Measurements from ENCODE around the gene SLC1A7. TPM values are rescaled to one million over a fixed set of nuclear protein-coding genes. Genes with fewer than 3 reads are reported as not detected.

Gene SLC1A7
- polyA plus RNA-seq, 1 donor from 2014 or later, result not detected

- TF ChIP-seq POLR2AphosphoS5 (IDR thresholded peaks at IDR 0.05), result no peak
- TF ChIP-seq EZH2 (IDR thresholded peaks at IDR 0.05; ENCODE audit: borderline replicate concordance, insufficient read depth, low read length, poor library complexity, severe bottlenecking), result no peak
- no peak for TF ChIP-seq TAF1 (IDR thresholded peaks at IDR 0.05; ENCODE audit: low read depth)
- TF ChIP-seq REST (IDR thresholded peaks at IDR 0.05; ENCODE audit: borderline replicate concordance), result no peak
- TF ChIP-seq MXI1 (conservative IDR thresholded peaks at IDR 0.05; ENCODE audit: poor library complexity, severe bottlenecking), result no peak
- TF ChIP-seq EP300 (conservative IDR thresholded peaks at IDR 0.05; ENCODE audit: poor library complexity, severe bottlenecking), result no peak
- no peak for TF ChIP-seq CTCF (IDR thresholded peaks at IDR 0.05; ENCODE audit: poor library complexity, severe bottlenecking)
- TF ChIP-seq RAD21 (conservative IDR thresholded peaks at IDR 0.05), result no peak
- TF ChIP-seq SMC3 (conservative IDR thresholded peaks at IDR 0.05; ENCODE audit: poor library complexity), result no peak
- no peaks in the 10 kb centered on the region for H3K79me2 ChIP-seq (replicated peaks; ENCODE audit: insufficient read depth, low read length)
- no peak overlapping the region for H3K9ac ChIP-seq (ENCODE audit: low read length)
- H3K27me3 ChIP-seq (ENCODE audit: insufficient read depth, low read depth, low read length), result no peaks in the 10 kb centered on the region
- no peak overlapping the region for H3K27ac ChIP-seq (ENCODE audit: low read length)
- no peaks in the 10 kb centered on the region for H3F3A ChIP-seq (ENCODE audit: insufficient read depth, low read length, poor library complexity, severe bottlenecking)
- no peaks in the 10 kb centered on the region for H3K9me2 ChIP-seq (ENCODE audit: insufficient read depth, low read length)
- H3K4me2 ChIP-seq (ENCODE audit: low read length), result no peak overlapping the region
- no peak overlapping the region for H2AFZ ChIP-seq (ENCODE audit: low read depth, low read length)
- no peaks in the 10 kb centered on the region for H3K9me3 ChIP-seq (ENCODE audit: low read length)
- no peaks in the 10 kb centered on the region for H4K20me1 ChIP-seq (ENCODE audit: insufficient read depth)
- H3K4me3 ChIP-seq (ENCODE audit: low read length), result no peak overlapping the region
- no peaks in the 10 kb centered on the region for H3K36me3 ChIP-seq (ENCODE audit: insufficient read depth, low read length)
These were observed 1.1 kb upstream of the SLC1A7 start for GRCh38 chr1:53143527-53143926.

GRCh38 chr1:53141487-53142055 lies 867 bp downstream of the SLC1A7 start:
- Histone ChIP-seq H3K9me3 (ENCODE audit: low read length) (no peaks in the 10 kb centered on the region), H3F3A (ENCODE audit: insufficient read depth, low read length, poor library complexity, severe bottlenecking) (no peaks in the 10 kb centered on the region), H3K9ac (ENCODE audit: low read length) (no peak overlapping the region), H2AFZ (ENCODE audit: low read depth, low read length) (no peak overlapping the region), H3K27me3 (ENCODE audit: insufficient read depth, low read depth, low read length) (no peaks in the 10 kb centered on the region), H3K36me3 (ENCODE audit: insufficient read depth, low read length) (no peaks in the 10 kb centered on the region), H3K79me2 (replicated peaks; ENCODE audit: insufficient read depth, low read length) (no peaks in the 10 kb centered on the region), H3K4me3 (ENCODE audit: low read length) (no peak overlapping the region), H4K20me1 (ENCODE audit: insufficient read depth) (no peaks in the 10 kb centered on the region), H3K27ac (ENCODE audit: low read length) (no peak overlapping the region), H3K9me2 (ENCODE audit: insufficient read depth, low read length) (no peaks in the 10 kb centered on the region), H3K4me2 (ENCODE audit: low read length) (no peak overlapping the region)
- TF ChIP-seq EP300 (conservative IDR thresholded peaks at IDR 0.05; ENCODE audit: poor library complexity, severe bottlenecking) (no peak), SMC3 (conservative IDR thresholded peaks at IDR 0.05; ENCODE audit: poor library complexity) (no peak), RAD21 (conservative IDR thresholded peaks at IDR 0.05) (no peak), MXI1 (conservative IDR thresholded peaks at IDR 0.05; ENCODE audit: poor library complexity, severe bottlenecking) (no peak), CTCF (IDR thresholded peaks at IDR 0.05; ENCODE audit: poor library complexity, severe bottlenecking) (no peak), POLR2AphosphoS5 (IDR thresholded peaks at IDR 0.05) (no peak)
